GM23338 (cell line): ENCODE results near the gene CHRNB2.
A peak's percentile ranks its signal among the peaks of the same experiment; 100 is the strongest.

Source experiments
- EZH2 ChIP-seq: fragments of 200-600 bp; sonication (generic); IDR thresholded peaks from one replicate; pipeline ENCODE4 v1.8.0; 2017; ENCODE audit warnings: antibody characterized with exemption, mild to moderate bottlenecking, low read depth; ENCODE audit not compliant: unreplicated experiment
- EZH2phosphoT487 ChIP-seq: fragments of 200-600 bp; sonication (generic); IDR thresholded peaks from one replicate; pipeline ENCODE4 v1.8.1; 2018; ENCODE audit warnings: antibody characterized with exemption; ENCODE audit not compliant: unreplicated experiment
- POLR2AphosphoS5 ChIP-seq: IDR thresholded peaks from 2 replicates; pipeline ENCODE4 v1.6.1; 2016; ENCODE audit warnings: antibody characterized with exemption, low read depth
- ZNF331 ChIP-seq: fragments of 250-450 bp; sonication (Bioruptor Pico); IDR thresholded peaks from 2 replicates; pipeline ENCODE4 v1.5.0; 2020; ENCODE audit warnings: low read depth, mild to moderate bottlenecking, moderate library complexity
- TF ChIP-seq, protein P1 (sequence below): IDR thresholded peaks from one replicate; pipeline ENCODE4 v1.6.1; 2018; ENCODE audit warnings: antibody characterized with exemption; ENCODE audit not compliant: unreplicated experiment
- TF ChIP-seq, protein P2 (sequence below), 2 experiments: fragments of 200-600 bp in 1 of 2; sonication (generic) in 1 of 2; conservative IDR thresholded peaks; 2 replicates each; pipeline versions ENCODE4 v1.5.1 to v1.6.1; 2016 to 2017; ENCODE audit warnings: antibody characterized with exemption in 2 of 2, low read depth in 2 of 2, mild to moderate bottlenecking in 2 of 2, moderate library complexity in 1 of 2

DNA sequence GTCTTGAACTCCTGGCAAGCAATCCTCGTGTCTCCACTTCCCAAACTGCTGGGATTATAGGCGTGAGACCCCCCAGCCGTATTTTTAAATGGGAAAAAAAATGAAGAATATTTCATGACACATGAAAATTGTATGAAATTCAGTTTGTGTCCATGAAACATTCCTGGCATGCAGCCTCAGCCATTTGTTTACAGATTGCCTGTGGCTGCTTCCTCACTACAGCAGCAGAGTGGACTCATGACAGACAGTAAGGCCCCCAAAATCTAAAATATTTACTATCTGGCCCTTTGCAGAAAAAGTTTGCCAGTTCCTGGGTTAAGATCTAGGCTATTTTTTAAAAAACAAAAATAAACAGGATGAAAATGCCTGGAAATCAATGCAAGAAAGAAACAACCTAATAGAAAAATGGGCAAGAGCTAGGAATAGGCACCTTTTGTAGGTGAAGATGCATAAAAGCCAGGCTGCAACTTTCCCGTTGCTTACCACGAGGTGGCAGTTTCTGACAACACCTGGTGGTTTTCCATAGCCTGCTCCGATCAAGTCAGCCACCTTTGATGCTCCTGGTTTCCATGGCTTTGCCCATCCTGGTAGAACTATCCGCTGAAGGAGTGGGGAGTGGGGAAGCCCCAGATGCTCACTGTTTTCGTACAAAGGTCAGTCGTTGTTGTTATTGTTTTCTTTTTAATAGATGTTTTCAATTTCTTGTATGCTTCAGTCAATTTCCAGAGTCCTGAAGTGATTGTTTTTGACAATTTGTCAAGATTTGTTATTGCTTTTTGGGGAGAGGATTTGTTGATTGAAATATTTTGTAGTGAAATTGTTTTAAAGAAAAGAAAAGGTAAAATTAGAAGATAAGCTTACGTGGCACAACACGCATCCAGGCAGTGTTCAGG is 33.4 kb upstream of the CHRNB2 start:
- TF ChIP-seq, protein P1, sequence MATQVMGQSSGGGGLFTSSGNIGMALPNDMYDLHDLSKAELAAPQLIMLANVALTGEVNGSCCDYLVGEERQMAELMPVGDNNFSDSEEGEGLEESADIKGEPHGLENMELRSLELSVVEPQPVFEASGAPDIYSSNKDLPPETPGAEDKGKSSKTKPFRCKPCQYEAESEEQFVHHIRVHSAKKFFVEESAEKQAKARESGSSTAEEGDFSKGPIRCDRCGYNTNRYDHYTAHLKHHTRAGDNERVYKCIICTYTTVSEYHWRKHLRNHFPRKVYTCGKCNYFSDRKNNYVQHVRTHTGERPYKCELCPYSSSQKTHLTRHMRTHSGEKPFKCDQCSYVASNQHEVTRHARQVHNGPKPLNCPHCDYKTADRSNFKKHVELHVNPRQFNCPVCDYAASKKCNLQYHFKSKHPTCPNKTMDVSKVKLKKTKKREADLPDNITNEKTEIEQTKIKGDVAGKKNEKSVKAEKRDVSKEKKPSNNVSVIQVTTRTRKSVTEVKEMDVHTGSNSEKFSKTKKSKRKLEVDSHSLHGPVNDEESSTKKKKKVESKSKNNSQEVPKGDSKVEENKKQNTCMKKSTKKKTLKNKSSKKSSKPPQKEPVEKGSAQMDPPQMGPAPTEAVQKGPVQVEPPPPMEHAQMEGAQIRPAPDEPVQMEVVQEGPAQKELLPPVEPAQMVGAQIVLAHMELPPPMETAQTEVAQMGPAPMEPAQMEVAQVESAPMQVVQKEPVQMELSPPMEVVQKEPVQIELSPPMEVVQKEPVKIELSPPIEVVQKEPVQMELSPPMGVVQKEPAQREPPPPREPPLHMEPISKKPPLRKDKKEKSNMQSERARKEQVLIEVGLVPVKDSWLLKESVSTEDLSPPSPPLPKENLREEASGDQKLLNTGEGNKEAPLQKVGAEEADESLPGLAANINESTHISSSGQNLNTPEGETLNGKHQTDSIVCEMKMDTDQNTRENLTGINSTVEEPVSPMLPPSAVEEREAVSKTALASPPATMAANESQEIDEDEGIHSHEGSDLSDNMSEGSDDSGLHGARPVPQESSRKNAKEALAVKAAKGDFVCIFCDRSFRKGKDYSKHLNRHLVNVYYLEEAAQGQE: no peak
- TF ChIP-seq, protein P2, sequence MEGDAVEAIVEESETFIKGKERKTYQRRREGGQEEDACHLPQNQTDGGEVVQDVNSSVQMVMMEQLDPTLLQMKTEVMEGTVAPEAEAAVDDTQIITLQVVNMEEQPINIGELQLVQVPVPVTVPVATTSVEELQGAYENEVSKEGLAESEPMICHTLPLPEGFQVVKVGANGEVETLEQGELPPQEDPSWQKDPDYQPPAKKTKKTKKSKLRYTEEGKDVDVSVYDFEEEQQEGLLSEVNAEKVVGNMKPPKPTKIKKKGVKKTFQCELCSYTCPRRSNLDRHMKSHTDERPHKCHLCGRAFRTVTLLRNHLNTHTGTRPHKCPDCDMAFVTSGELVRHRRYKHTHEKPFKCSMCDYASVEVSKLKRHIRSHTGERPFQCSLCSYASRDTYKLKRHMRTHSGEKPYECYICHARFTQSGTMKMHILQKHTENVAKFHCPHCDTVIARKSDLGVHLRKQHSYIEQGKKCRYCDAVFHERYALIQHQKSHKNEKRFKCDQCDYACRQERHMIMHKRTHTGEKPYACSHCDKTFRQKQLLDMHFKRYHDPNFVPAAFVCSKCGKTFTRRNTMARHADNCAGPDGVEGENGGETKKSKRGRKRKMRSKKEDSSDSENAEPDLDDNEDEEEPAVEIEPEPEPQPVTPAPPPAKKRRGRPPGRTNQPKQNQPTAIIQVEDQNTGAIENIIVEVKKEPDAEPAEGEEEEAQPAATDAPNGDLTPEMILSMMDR (conservative IDR thresholded peaks at IDR 0.05; ENCODE audit: low read depth in 2 of 2): peak; percentile 71 to 85
- TF ChIP-seq POLR2AphosphoS5 (no peak), EZH2 (no peak), EZH2phosphoT487 (no peak), ZNF331 (CRISPR knock-in tag) (no peak)
